NCI-H345 treated with DMSO at 0.1 percent for 48 hours (cell line): ENCODE results near the gene CXADR.
A peak's percentile ranks its signal among the peaks of the same experiment; 100 is the strongest.
"Not testable (repeated sequence)": the region's sequence is repeated elsewhere in the genome, so short reads cannot be mapped to it uniquely, and the experiment has no call there.

ENCODE experiments used
- DNase-seq: peaks from one replicate; lab custom pipeline; 2025; ENCODE audit not compliant: unreplicated experiment; lab: John Stamatoyannopoulos, UW

CXADR gene

GRCh38 chr21:17512253-17513213 lies at the start of gene CXADR:
Gene CXADR (plus strand): TSS chr21:17513043. CDS start chr21:17513130, 87 bp downstream.
- peak; percentile 94 for DNase-seq

GRCh38 chr21:17466166-17466565 lies 46.7 kb upstream of the CXADR start:
- DNase-seq: no peak

- no peak for DNase-seq
Observed at GRCh38 chr21:17467392-17467791, 45.5 kb upstream of the CXADR start.

- no peak for DNase-seq
Observed at GRCh38 chr21:17467829-17468228, 45.0 kb upstream of the CXADR start.

GRCh38 chr21:17468698-17469097 lies 44.1 kb upstream of the CXADR start:
- no peak for DNase-seq

- no peak for DNase-seq
Observed at GRCh38 chr21:17469727-17470126, 43.1 kb upstream of the CXADR start.

GRCh38 chr21:17472182-17472581 lies 40.7 kb upstream of the CXADR start:
- no peak for DNase-seq

- no peak for DNase-seq
Observed at GRCh38 chr21:17472592-17473271, 40.1 kb upstream of the CXADR start.

GRCh38 chr21:17476006-17476405 lies 36.8 kb upstream of the CXADR start:
- DNase-seq: no peak

GRCh38 chr21:17478156-17478555 lies 34.7 kb upstream of the CXADR start:
- not testable (repeated sequence) for DNase-seq

GRCh38 chr21:17479606-17480005 lies 33.2 kb upstream of the CXADR start:
- DNase-seq: no peak

- DNase-seq: no peak
Observed at GRCh38 chr21:17482928-17483327, 29.9 kb upstream of the CXADR start.

- DNase-seq: no peak
Observed at GRCh38 chr21:17488620-17489019, 24.2 kb upstream of the CXADR start.

GRCh38 chr21:17489565-17489964 lies 23.3 kb upstream of the CXADR start:
- not testable (repeated sequence) for DNase-seq

- DNase-seq: no peak
Observed at GRCh38 chr21:17491716-17492414, 21.0 kb upstream of the CXADR start.

GRCh38 chr21:17492415-17493168 lies 20.3 kb upstream of the CXADR start:
- no peak for DNase-seq

GRCh38 chr21:17494051-17494450 lies 18.8 kb upstream of the CXADR start:
- DNase-seq: no peak

- DNase-seq: no peak
Observed at GRCh38 chr21:17495680-17496079, 17.2 kb upstream of the CXADR start.

GRCh38 chr21:17497316-17497715 lies 15.5 kb upstream of the CXADR start:
- no peak for DNase-seq

GRCh38 chr21:17498586-17498985 lies 14.3 kb upstream of the CXADR start:
- DNase-seq: peak; percentile 8
